LNCaP clone FGC (cell line): ENCODE data around the gene SAMD8.
"Not testable (repeated sequence)": the region's sequence is repeated elsewhere in the genome, so short reads cannot be mapped to it uniquely, and the experiment has no call there.

ENCODE experiments used
- DNase-seq: peaks from one replicate; pipeline ENCODE4 v3.0.0-alpha.2; 2011; ENCODE audit warnings: low read depth
- H3K4me3 ChIP-seq: 2 replicates; pipeline ENCODE4 v1.5.1; 2011; ENCODE audit warnings: mild to moderate bottlenecking, low read depth, low read length, control low read depth
- TF ChIP-seq, protein P1 (sequence below): IDR thresholded peaks from 2 replicates; pipeline ENCODE4 v1.5.1; 2012; ENCODE audit warnings: mild to moderate bottlenecking; ENCODE audit not compliant: control insufficient read depth, insufficient read depth; ENCODE audit errors: extremely low read depth

Gene SAMD8

DNA sequence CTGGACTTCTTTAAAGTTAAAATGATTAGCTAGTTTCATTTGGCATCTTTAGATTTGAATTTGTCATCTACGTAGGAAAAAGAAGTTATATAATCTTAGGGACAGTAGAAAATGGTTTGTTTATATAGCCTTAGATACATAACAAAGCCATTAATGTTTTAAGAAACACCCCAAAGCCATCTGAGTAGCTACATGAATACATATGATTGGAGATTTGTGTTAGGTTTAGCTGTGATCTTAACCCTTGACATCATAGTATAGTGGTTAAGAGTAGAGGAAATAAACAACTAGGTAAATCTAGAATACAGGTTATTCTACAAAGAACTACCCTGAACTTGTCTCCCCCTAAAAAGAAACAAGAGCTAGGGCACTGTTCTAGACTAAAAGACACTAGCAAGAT is 18.1 kb downstream of the SAMD8 start:
- H3K4me3 ChIP-seq = no peak overlapping the region
- DNase-seq = no peak
- TF ChIP-seq, protein P1, sequence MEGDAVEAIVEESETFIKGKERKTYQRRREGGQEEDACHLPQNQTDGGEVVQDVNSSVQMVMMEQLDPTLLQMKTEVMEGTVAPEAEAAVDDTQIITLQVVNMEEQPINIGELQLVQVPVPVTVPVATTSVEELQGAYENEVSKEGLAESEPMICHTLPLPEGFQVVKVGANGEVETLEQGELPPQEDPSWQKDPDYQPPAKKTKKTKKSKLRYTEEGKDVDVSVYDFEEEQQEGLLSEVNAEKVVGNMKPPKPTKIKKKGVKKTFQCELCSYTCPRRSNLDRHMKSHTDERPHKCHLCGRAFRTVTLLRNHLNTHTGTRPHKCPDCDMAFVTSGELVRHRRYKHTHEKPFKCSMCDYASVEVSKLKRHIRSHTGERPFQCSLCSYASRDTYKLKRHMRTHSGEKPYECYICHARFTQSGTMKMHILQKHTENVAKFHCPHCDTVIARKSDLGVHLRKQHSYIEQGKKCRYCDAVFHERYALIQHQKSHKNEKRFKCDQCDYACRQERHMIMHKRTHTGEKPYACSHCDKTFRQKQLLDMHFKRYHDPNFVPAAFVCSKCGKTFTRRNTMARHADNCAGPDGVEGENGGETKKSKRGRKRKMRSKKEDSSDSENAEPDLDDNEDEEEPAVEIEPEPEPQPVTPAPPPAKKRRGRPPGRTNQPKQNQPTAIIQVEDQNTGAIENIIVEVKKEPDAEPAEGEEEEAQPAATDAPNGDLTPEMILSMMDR = no peak

DNA sequence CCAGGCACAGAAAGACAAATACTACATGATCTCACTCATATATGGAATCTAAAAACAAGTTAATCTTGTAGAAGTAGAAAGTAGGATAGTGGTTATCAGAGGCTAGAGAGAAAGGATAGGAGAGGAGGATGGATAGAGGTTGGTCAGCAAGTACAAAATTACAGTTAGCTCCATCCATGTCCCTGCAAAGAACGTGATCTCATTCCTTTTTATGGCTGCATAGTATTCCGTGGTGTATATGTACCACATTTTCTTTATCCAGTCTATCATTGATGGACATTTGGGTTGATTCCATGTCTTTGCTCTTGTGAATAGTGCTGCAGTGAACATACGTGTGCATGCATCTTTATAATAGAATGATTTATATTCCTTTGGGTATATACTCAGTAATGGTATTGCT is 22.2 kb downstream of the SAMD8 start:
- not testable (repeated sequence) for DNase-seq

DNA sequence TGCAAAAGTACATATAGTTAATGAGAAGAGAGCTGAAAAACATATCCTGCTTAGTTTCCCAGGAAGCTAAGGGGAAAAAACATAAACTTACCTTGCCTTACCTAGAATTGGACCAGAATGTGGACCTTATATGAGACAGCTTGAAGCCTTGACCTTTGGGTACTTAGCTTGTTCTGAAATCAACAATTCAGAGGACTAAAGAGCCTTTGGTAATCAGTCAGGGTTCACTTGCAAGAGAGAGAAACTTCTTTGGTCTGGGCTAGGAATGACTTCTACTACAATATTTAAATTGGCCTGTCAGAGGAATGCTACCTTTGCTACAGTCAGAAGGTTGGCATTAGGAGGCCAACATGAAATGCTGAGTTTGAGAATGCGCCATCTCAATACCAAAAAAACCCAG is 24.9 kb downstream of the SAMD8 start:
- H3K4me3 ChIP-seq = no peak overlapping the region
- TF ChIP-seq, protein P1 = no peak
- no peak for DNase-seq

More for the DNA sequence above, 22.2 kb downstream of the SAMD8 start:
- H3K4me3 ChIP-seq = not testable (repeated sequence)

DNA sequence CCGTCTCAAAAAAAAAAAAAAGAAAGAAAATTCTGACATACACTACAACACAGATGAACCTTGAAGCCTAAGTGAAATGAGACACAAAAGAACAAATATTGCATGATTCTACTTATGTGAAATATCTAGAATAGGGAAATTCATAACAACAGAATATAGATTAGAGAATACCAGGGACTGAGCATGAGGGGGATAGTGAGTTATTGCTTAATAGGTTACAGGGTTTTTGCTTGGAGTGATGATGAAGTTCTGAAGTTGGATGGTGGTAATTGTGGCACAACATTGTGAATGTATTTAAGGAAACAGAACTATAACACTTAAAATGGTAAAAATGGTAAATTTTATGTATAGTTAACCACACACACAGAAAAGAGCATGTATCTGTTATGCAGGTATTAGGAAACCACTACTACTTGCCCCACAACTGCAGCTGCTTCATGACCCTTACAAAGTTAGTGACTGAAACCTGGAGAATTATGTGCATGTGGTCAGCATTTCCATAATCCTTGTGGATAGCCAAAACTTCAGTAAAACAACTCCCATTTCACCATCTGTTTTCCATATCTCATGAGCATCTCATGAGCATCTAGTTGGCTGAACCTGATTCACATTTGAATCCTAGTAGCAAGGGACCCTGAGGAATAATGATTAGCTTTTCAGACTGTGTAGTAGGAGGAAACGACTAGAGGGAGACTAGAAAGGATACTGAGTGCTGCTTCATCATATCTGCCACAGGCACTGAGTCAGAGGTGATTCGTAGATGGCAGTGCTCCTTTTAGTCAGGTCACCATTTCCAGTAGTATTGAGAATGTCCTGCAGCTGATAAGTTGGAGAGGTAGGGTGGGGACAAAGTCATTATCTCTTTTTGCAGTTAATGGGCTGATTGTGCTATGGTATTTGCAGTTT is 26.3 kb downstream of the SAMD8 start:
- no peak for DNase-seq
- H3K4me3 ChIP-seq = no peak overlapping the region
- TF ChIP-seq, protein P1 = no peak

DNA sequence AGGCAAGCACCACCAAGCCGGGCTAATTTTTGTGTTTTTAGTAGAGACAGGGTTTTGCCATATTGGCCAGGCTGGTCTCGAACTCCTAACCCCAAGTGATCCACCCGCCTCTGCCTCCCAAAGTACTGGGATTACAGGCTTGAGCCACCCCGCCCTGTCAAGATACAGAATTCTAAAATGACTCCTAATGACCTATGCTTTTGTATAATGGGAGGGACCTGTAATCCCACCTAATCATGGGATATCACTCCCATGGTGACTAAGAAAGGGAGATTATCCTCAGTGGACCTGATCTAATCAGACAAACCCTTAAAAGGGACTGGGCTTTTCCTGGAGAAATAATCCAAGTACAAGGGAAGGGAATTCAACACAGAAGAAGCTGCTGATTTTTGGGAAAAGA is 28.8 kb downstream of the SAMD8 start:
- TF ChIP-seq, protein P1 = no peak
- no peak for DNase-seq
- no peak overlapping the region for H3K4me3 ChIP-seq

DNA sequence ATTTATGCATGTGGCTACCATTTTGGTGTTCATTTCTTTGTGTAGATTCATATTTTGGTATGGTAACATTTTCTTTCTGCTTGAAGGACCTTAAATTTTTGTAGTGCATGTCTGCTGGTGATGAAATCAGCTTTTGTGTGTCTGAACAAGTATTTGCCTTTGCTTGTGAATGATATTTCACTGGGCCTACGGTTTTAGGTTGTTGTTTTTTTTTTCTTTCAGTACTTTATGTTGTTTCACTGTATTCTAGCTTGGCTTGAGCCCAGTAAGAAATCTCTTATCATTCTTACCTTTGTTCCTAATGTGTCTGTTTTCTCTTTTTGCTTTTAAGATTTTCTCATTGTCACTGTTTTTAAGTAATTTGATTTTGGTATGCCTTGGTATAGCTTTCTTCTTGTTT is 31.9 kb downstream of the SAMD8 start:
- no peak for DNase-seq
- no peak overlapping the region for H3K4me3 ChIP-seq
- TF ChIP-seq, protein P1 = no peak

DNA sequence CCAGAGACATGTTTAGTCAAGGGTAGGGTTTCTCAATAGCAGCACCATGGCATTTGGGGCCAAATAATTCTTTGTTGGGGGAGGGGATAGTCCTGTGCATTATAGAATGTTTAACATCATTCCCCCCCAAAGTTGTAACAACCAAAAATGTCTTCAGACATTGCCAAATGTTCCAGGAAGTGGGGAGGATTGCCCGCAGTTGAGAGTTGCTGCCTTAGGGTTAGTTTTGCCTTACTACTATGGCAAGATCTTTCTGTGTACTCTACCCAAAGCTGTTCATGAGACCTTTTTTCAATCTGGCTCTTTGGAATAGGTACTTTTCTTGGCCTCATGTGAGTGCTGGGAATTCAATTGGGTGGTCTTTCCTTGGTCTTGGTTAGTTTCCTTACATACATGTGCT is 34.1 kb downstream of the SAMD8 start:
- TF ChIP-seq, protein P1 = no peak
- DNase-seq = no peak
- no peak overlapping the region for H3K4me3 ChIP-seq
